ENCODE data around the gene GABRR3.

GABRR3 gene

GRCh38 chr3:97954228-97954827 lies 80.8 kb downstream of the GABRR3 start:
- no peak for DNase-seq (ENCODE audit: low spot score)

- DNase-seq (ENCODE audit: low spot score), result no peak
These were observed 82.2 kb downstream of the GABRR3 start for GRCh38 chr3:97952872-97953271.

GRCh38 chr3:97952280-97952679 lies 82.8 kb downstream of the GABRR3 start:
- no peak for DNase-seq (ENCODE audit: low spot score)

GRCh38 chr3:97950360-97950759 lies 84.8 kb downstream of the GABRR3 start:
- no peak for DNase-seq (ENCODE audit: low spot score)

GRCh38 chr3:97949743-97950142 lies 85.4 kb downstream of the GABRR3 start:
- no peak for DNase-seq (ENCODE audit: low spot score)

GRCh38 chr3:97949110-97949485 lies 86.0 kb downstream of the GABRR3 start:
- no peak for DNase-seq (ENCODE audit: low spot score)

- DNase-seq (ENCODE audit: low spot score), result no peak
These were observed 86.6 kb downstream of the GABRR3 start for GRCh38 chr3:97948351-97949109.

- no peak for DNase-seq (ENCODE audit: low spot score)
These were observed 92.1 kb downstream of the GABRR3 start for GRCh38 chr3:97942801-97943546.

GRCh38 chr3:97940034-97940433 lies 95.1 kb downstream of the GABRR3 start:
- DNase-seq (ENCODE audit: low spot score), result no peak

GRCh38 chr3:97939401-97939800 lies 95.7 kb downstream of the GABRR3 start:
- no peak for DNase-seq (ENCODE audit: low spot score)

- no peak for DNase-seq (ENCODE audit: low spot score)
These were observed 96.7 kb downstream of the GABRR3 start for GRCh38 chr3:97938444-97938843.

GRCh38 chr3:97937205-97937604 lies 97.9 kb downstream of the GABRR3 start:
- DNase-seq (ENCODE audit: low spot score), result no peak

- no peak for DNase-seq (ENCODE audit: low spot score)
These were observed 99.3 kb downstream of the GABRR3 start for GRCh38 chr3:97935842-97936241.

Measured in NAMALWA (cell line).